KBM-7 (cell line): ENCODE results near the gene CTBP1.

ENCODE experiments used
- DNase-seq: peaks from one replicate; pipeline ENCODE4 v3.0.0-alpha.2; 2015
- in situ Hi-C: fragments of 300-500 bp; cut with MboI; formaldehyde crosslinking; loops from 2 replicates; pipeline ENCODE4 v1.14.3; 2020; ENCODE audit warnings: low sequenced_read_pairs, low pct_unique_long_range_greater_than_20kb, mixed read lengths

The CTBP1 gene

GRCh38 chr4:1205586-1206298, 43.2 kb downstream of the CTBP1 start:
- in situ Hi-C loops: no loop called here
- no peak for DNase-seq

GRCh38 chr4:1204828-1205585, 43.9 kb downstream of the CTBP1 start:
- DNase-seq: no peak
- in situ Hi-C loops: no loop called here

GRCh38 chr4:1204286-1204827, 44.6 kb downstream of the CTBP1 start:
- in situ Hi-C loops: no loop called here
- DNase-seq: no peak

GRCh38 chr4:1203026-1203616, 45.8 kb downstream of the CTBP1 start:
- in situ Hi-C loops: no loop called here
- no peak for DNase-seq

- in situ Hi-C loops: no loop called here
- no peak for DNase-seq
Measured at GRCh38 chr4:1202526-1203011, 46.4 kb downstream of the CTBP1 start.

GRCh38 chr4:1201851-1202525, 46.9 kb downstream of the CTBP1 start:
- peak; percentile 37 for DNase-seq
- in situ Hi-C loops: no loop called here

- in situ Hi-C loops: no loop called here
- peak; percentile 12 for DNase-seq
Measured at GRCh38 chr4:1200425-1201035, 48.4 kb downstream of the CTBP1 start.

GRCh38 chr4:1199556-1200331, 49.2 kb downstream of the CTBP1 start:
- in situ Hi-C loops: no loop called here
- DNase-seq: no peak

GRCh38 chr4:1198098-1198844, 50.7 kb downstream of the CTBP1 start:
- no peak for DNase-seq
- in situ Hi-C loops: no loop called here

GRCh38 chr4:1196421-1197183, 52.3 kb downstream of the CTBP1 start:
- DNase-seq: no peak
- in situ Hi-C loops: no loop called here

- no peak for DNase-seq
- in situ Hi-C loops: no loop called here
Measured at GRCh38 chr4:1195891-1196401, 53.0 kb downstream of the CTBP1 start.

GRCh38 chr4:1195109-1195671, 53.7 kb downstream of the CTBP1 start:
- in situ Hi-C loops: no loop called here
- DNase-seq: no peak

- no peak for DNase-seq
- in situ Hi-C loops: no loop called here
Measured at GRCh38 chr4:1194010-1194900, 54.7 kb downstream of the CTBP1 start.

GRCh38 chr4:1193206-1194009, 55.5 kb downstream of the CTBP1 start:
- no peak for DNase-seq
- in situ Hi-C loops: no loop called here
